WTC11 (cell line): Measurements from ENCODE around the gene C5orf15. TPM values are rescaled to one million over a fixed set of nuclear protein-coding genes. Genes with fewer than 3 reads are reported as not detected.

ENCODE experiments used
- ATAC-seq: fragments of 200-7000 bp; cut with Tn5 transposase; 2 replicates; pipeline ENCODE4 v1.10.0; 2021; ENCODE audit warnings: mild to moderate bottlenecking, moderate library complexity
- CTCF ChIA-PET: fragments of 300-600 bp; sonication (Branson Sonifier 250); formaldehyde crosslinking; loops from one replicate; lab custom pipeline; 2021; ENCODE audit warnings: antibody characterized with exemption; lab: Charles Lee
- POLR2A ChIA-PET: fragments of 350-600 bp; sonication (Branson Sonifier 250); formaldehyde crosslinking; loops from one replicate; lab custom pipeline; 2021; ENCODE audit warnings: antibody characterized with exemption; lab: Charles Lee
- DNase-seq: peaks from one replicate; pipeline ENCODE4 v3.0.0; 2021; ENCODE audit warnings: low spot score
- H3K27ac Mint-ChIP-seq: 2 replicates; pipeline ENCODE4 v1.8.0; 2021; ENCODE audit warnings: mixed read lengths
- H3K27me3 Mint-ChIP-seq: 2 replicates; pipeline ENCODE4 v1.8.0; 2021; ENCODE audit warnings: low read depth, mild to moderate bottlenecking, moderate library complexity, mixed read lengths
- H3K36me3 Mint-ChIP-seq: 2 replicates; pipeline ENCODE4 v1.8.0; 2021; ENCODE audit warnings: mixed read lengths
- H3K4me1 Mint-ChIP-seq: 2 replicates; pipeline ENCODE4 v1.8.0; 2022; ENCODE audit warnings: mixed read lengths
- H3K4me3 Mint-ChIP-seq: 2 replicates; pipeline ENCODE4 v1.8.0; 2021; ENCODE audit warnings: mild to moderate bottlenecking, moderate library complexity, mixed read lengths
- H3K9me3 Mint-ChIP-seq: 2 replicates; pipeline ENCODE4 v1.8.0; 2021; ENCODE audit warnings: mixed read lengths
- CDX4 ChIP-seq: fragments of 250-450 bp; sonication (Bioruptor Pico); IDR thresholded peaks from 2 replicates; pipeline ENCODE4 v1.9.0; 2021; ENCODE audit warnings: moderate library complexity, mild to moderate bottlenecking, inconsistent platforms, borderline replicate concordance
- CREB1 ChIP-seq: sonication (generic); formaldehyde crosslinking; IDR thresholded peaks from 2 replicates; pipeline ENCODE4 v1.8.0; 2023; ENCODE audit warnings: mild to moderate bottlenecking, missing genetic modification reagents
- E2F1 ChIP-seq: sonication (generic); formaldehyde crosslinking; IDR thresholded peaks from 2 replicates; pipeline ENCODE4 v1.8.0; 2022; ENCODE audit warnings: mild to moderate bottlenecking, missing genetic modification reagents
- ERG ChIP-seq: fragments of 250-450 bp; sonication (Bioruptor Pico); IDR thresholded peaks from 2 replicates; pipeline ENCODE4 v1.8.0; 2021; ENCODE audit warnings: mild to moderate bottlenecking
- FOXJ3 ChIP-seq: sonication (generic); formaldehyde crosslinking; IDR thresholded peaks from 2 replicates; pipeline ENCODE4 v1.9.0; 2021; ENCODE audit warnings: missing genetic modification reagents, mild to moderate bottlenecking, borderline replicate concordance
- FOXK1 ChIP-seq: sonication (generic); formaldehyde crosslinking; IDR thresholded peaks from 2 replicates; pipeline ENCODE4 v1.8.0; 2022; ENCODE audit warnings: mild to moderate bottlenecking, moderate library complexity, missing genetic modification reagents
- FOXP1 ChIP-seq: sonication (generic); formaldehyde crosslinking; IDR thresholded peaks from 2 replicates; pipeline ENCODE4 v1.8.0; 2022; ENCODE audit warnings: missing genetic modification reagents, mild to moderate bottlenecking, moderate library complexity, borderline replicate concordance
- GTF2I ChIP-seq: fragments of 250-450 bp; sonication (Bioruptor Pico); conservative IDR thresholded peaks from 2 replicates; pipeline ENCODE4 v1.4.0; 2021; ENCODE audit warnings: mild to moderate bottlenecking
- IRF2 ChIP-seq: sonication (generic); formaldehyde crosslinking; IDR thresholded peaks from 2 replicates; pipeline ENCODE4 v1.8.0; 2022; ENCODE audit warnings: low read depth, missing genetic modification reagents, borderline replicate concordance
- JUN ChIP-seq: sonication (generic); formaldehyde crosslinking; IDR thresholded peaks from 2 replicates; pipeline ENCODE4 v1.8.0; 2023; ENCODE audit warnings: mild to moderate bottlenecking, missing genetic modification reagents
- KAT7 ChIP-seq: sonication (generic); formaldehyde crosslinking; IDR thresholded peaks from 2 replicates; pipeline ENCODE4 v1.8.1; 2023; ENCODE audit warnings: missing genetic modification reagents, mild to moderate bottlenecking, borderline replicate concordance
- OVOL2 ChIP-seq: fragments of 250-450 bp; sonication (Bioruptor Pico); IDR thresholded peaks from 2 replicates; pipeline ENCODE4 v1.9.0; 2021; ENCODE audit warnings: mild to moderate bottlenecking, borderline replicate concordance
- PREB ChIP-seq: sonication (generic); formaldehyde crosslinking; IDR thresholded peaks from 2 replicates; pipeline ENCODE4 v1.8.1; 2022; ENCODE audit warnings: mild to moderate bottlenecking, missing genetic modification reagents, moderate library complexity, borderline replicate concordance
- PRRX2 ChIP-seq: fragments of 250-450 bp; sonication (Bioruptor Pico); IDR thresholded peaks from 2 replicates; pipeline ENCODE4 v1.8.0; 2021; ENCODE audit warnings: mild to moderate bottlenecking
- RORB ChIP-seq: fragments of 250-450 bp; sonication (Bioruptor Pico); IDR thresholded peaks from 2 replicates; pipeline ENCODE4 v1.9.0; 2021; ENCODE audit warnings: mild to moderate bottlenecking
- SOX15 ChIP-seq: fragments of 250-450 bp; sonication (Bioruptor Pico); IDR thresholded peaks from 2 replicates; pipeline ENCODE4 v1.9.0; 2021; ENCODE audit warnings: mild to moderate bottlenecking
- SP1 ChIP-seq: sonication (generic); formaldehyde crosslinking; conservative IDR thresholded peaks from 2 replicates; pipeline ENCODE4 v1.8.1; 2022; ENCODE audit warnings: missing genetic modification reagents
- STAT6 ChIP-seq: sonication (generic); formaldehyde crosslinking; conservative IDR thresholded peaks from 2 replicates; pipeline ENCODE4 v1.8.1; 2023; ENCODE audit warnings: mild to moderate bottlenecking, low read depth, missing genetic modification reagents, moderate library complexity
- USF2 ChIP-seq: sonication (generic); formaldehyde crosslinking; IDR thresholded peaks from 2 replicates; pipeline ENCODE4 v1.8.1; 2023; ENCODE audit warnings: mild to moderate bottlenecking, missing genetic modification reagents, moderate library complexity
- ZNF138 ChIP-seq: sonication (generic); formaldehyde crosslinking; conservative IDR thresholded peaks from 2 replicates; pipeline ENCODE4 v1.8.1; 2022; ENCODE audit warnings: mild to moderate bottlenecking, moderate library complexity, missing genetic modification reagents
- ZNF281 ChIP-seq: sonication (generic); formaldehyde crosslinking; IDR thresholded peaks from 2 replicates; pipeline ENCODE4 v1.8.0; 2023; ENCODE audit warnings: mild to moderate bottlenecking, missing genetic modification reagents
- ZNF416 ChIP-seq: fragments of 250-450 bp; sonication (Bioruptor Pico); IDR thresholded peaks from 2 replicates; pipeline ENCODE4 v1.9.0; 2021; ENCODE audit warnings: mild to moderate bottlenecking, inconsistent platforms
- ZNF425 ChIP-seq: fragments of 250-450 bp; sonication (Bioruptor Pico); conservative IDR thresholded peaks from 2 replicates; pipeline ENCODE4 v1.9.0; 2021; ENCODE audit warnings: mild to moderate bottlenecking
- total RNA-seq: library from RNA; stranded (reverse); gene quantifications from 3 replicates; pipeline ENCODE4 v1.2.3, GENCODE V29; 2021

C5orf15 gene
- total RNA-seq, 1 experiment from 2014 or later: 32.7 TPM

- no peak for DNase-seq
- Mint-ChIP-seq H3K27me3 (no peaks in the 10 kb centered on the region), H3K4me1 (peaks cover 14% of the 10 kb centered on the region), H3K9me3 (no peaks in the 10 kb centered on the region), H3K27ac (peak overlapping the region; percentile 8; the same call in 1 of the 2 replicates), H3K4me3 (peak overlapping the region; percentile 86), H3K36me3 (peaks cover 6% of the 10 kb centered on the region)
- POLR2A ChIA-PET: no interaction called here
- no peak for ATAC-seq
- CTCF ChIA-PET: no interaction called here
- TF ChIP-seq STAT6 (CRISPR knock-in tag) (no peak), PREB (CRISPR knock-in tag) (no peak), ZNF425 (CRISPR knock-in tag) (no peak), FOXK1 (CRISPR knock-in tag) (no peak), ZNF281 (no peak), KAT7 (CRISPR knock-in tag) (no peak), FOXP1 (no peak), GTF2I (CRISPR knock-in tag) (no peak), SOX15 (CRISPR knock-in tag) (no peak), PRRX2 (CRISPR knock-in tag) (no peak), ZNF138 (CRISPR knock-in tag) (no peak), CREB1 (no peak), RORB (no peak)
These were observed 1.3 kb downstream of the C5orf15 start for GRCh38 chr5:133967124-133967523.

- H3K27me3 Mint-ChIP-seq: no peaks in the 10 kb centered on the region
- H3K9me3 Mint-ChIP-seq: no peaks in the 10 kb centered on the region
- H3K4me1 Mint-ChIP-seq: peaks cover 14% of the 10 kb centered on the region
- POLR2A ChIA-PET: no interaction called here
- DNase-seq: no peak
- no peak for ATAC-seq
- H3K4me3 Mint-ChIP-seq: no peak overlapping the region
- H3K36me3 Mint-ChIP-seq: no peaks in the 10 kb centered on the region
- H3K27ac Mint-ChIP-seq: no peak overlapping the region
- CTCF ChIA-PET: no interaction called here
- TF ChIP-seq OVOL2 (CRISPR knock-in tag) (no peak), USF2 (no peak), IRF2 (CRISPR knock-in tag) (no peak), E2F1 (CRISPR knock-in tag) (no peak), FOXJ3 (no peak), JUN (CRISPR knock-in tag) (no peak), ERG (CRISPR knock-in tag) (no peak), ZNF416 (no peak), CDX4 (no peak), SP1 (no peak)
These were observed 2.3 kb downstream of the C5orf15 start for GRCh38 chr5:133966090-133966489.
